HCT116 (cell line): ENCODE results near the gene CWC27.

Experiments used
- CTCF ChIP-seq, 3 experiments: fragments of 200-600 bp in 1 of 3; sonication (generic) in 1 of 3; IDR thresholded peaks in 2 of 3; conservative IDR thresholded peaks in 1 of 3; 2 replicates each; pipeline ENCODE4 v1.5.1; 2012 to 2017; ENCODE audit warnings: low read depth in 2 of 3, low read length in 2 of 3, antibody characterized with exemption in 1 of 3, borderline replicate concordance in 1 of 3, control low read depth in 1 of 3, mild to moderate bottlenecking in 1 of 3, mixed read lengths in 1 of 3, mixed run types in 1 of 3, moderate library complexity in 1 of 3; ENCODE audit not compliant: insufficient read depth in 1 of 3
- EGR1 ChIP-seq: IDR thresholded peaks from 2 replicates; pipeline ENCODE4 v1.6.1; 2012; ENCODE audit warnings: low read depth
- ELF1 ChIP-seq: IDR thresholded peaks from 2 replicates; pipeline ENCODE4 v1.6.1; 2012; ENCODE audit warnings: low read depth, borderline replicate concordance
- EZH2 ChIP-seq: fragments of 200-600 bp; sonication (generic); IDR thresholded peaks from 2 replicates; pipeline ENCODE4 v1.6.1; 2017; ENCODE audit warnings: antibody characterized with exemption, mixed run types
- FOSL1 ChIP-seq: IDR thresholded peaks from 2 replicates; pipeline ENCODE4 v1.6.1; 2012; ENCODE audit warnings: low read depth
- POLR2A ChIP-seq: IDR thresholded peaks from 2 replicates; pipeline ENCODE4 v1.7.0; 2011; ENCODE audit warnings: borderline replicate concordance; ENCODE audit not compliant: insufficient read depth, insufficient read length; ENCODE audit errors: extremely low read depth
- POLR2AphosphoS5 ChIP-seq: IDR thresholded peaks from 2 replicates; pipeline ENCODE4 v1.6.1; 2011; ENCODE audit warnings: mild to moderate bottlenecking, low read depth, low read length, moderate library complexity
- SIN3A ChIP-seq: IDR thresholded peaks from 2 replicates; pipeline ENCODE4 v1.6.1; 2012; ENCODE audit warnings: low read depth
- TCF7L2 ChIP-seq: IDR thresholded peaks from 2 replicates; pipeline ENCODE4 v1.7.0; 2011; ENCODE audit warnings: borderline replicate concordance, inconsistent platforms; ENCODE audit not compliant: insufficient read depth, insufficient read length; ENCODE audit errors: extremely low read depth
- YY1 ChIP-seq: IDR thresholded peaks from 2 replicates; pipeline ENCODE4 v1.6.1; 2011; ENCODE audit warnings: low read length, low read depth, moderate library complexity, mild to moderate bottlenecking; ENCODE audit not compliant: insufficient replicate concordance; ENCODE audit errors: extremely low read depth

- TF ChIP-seq ELF1 (no peak), POLR2AphosphoS5 (no peak), CTCF (IDR thresholded peaks at IDR 0.05 in 2 of 3, conservative IDR thresholded peaks at IDR 0.05 in 1 of 3; ENCODE audit: borderline replicate concordance in 1 of 3, insufficient read depth in 1 of 3, low read depth in 2 of 3, low read length in 2 of 3) (no peak), SIN3A (no peak), EGR1 (no peak), POLR2A (no peak), YY1 (no peak), FOSL1 (no peak), TCF7L2 (no peak), EZH2 (no peak)
Measured at GRCh38 chr5:64771736-64772135, 3.0 kb downstream of the CWC27 start.
